OCI-LY7 (cell line): Measurements from ENCODE around the gene USH2A.

Experiments
- CTCF ChIP-seq: fragments of 200-600 bp; sonication (generic); conservative IDR thresholded peaks from 2 replicates; pipeline ENCODE4 v1.5.1; 2014; ENCODE audit warnings: mild to moderate bottlenecking, antibody characterized with exemption, low read length, moderate library complexity, mixed read lengths
- EZH2phosphoT487 ChIP-seq: fragments of 200-600 bp; sonication (generic); IDR thresholded peaks from 2 replicates; pipeline ENCODE4 v1.6.1; 2018; ENCODE audit warnings: low read depth, borderline replicate concordance, mild to moderate bottlenecking, mixed run types, antibody characterized with exemption, low read length, moderate library complexity, mixed read lengths

- TF ChIP-seq CTCF (no peak), EZH2phosphoT487 (no peak)
Observed at GRCh38 chr1:216258856-216259255, 164.4 kb downstream of the USH2A start.
